ENCODE data around the gene SNX25.
"Not testable (repeated sequence)": the region's sequence is repeated elsewhere in the genome, so short reads cannot be mapped to it uniquely, and the experiment has no call there.

The SNX25 gene

GRCh38 chr4:185235843-185236503 lies 26.6 kb downstream of the SNX25 start:
- no peak for DNase-seq

GRCh38 chr4:185237175-185237574 lies 27.8 kb downstream of the SNX25 start:
- DNase-seq = no peak

- DNase-seq = no peak
Observed at GRCh38 chr4:185238215-185238681, 28.9 kb downstream of the SNX25 start.

- DNase-seq = no peak
Observed at GRCh38 chr4:185238750-185239149, 29.4 kb downstream of the SNX25 start.

- not testable (repeated sequence) for DNase-seq
Observed at GRCh38 chr4:185240486-185240885, 31.1 kb downstream of the SNX25 start.

- DNase-seq = no peak
Observed at GRCh38 chr4:185242749-185243533, 33.5 kb downstream of the SNX25 start.

- no peak for DNase-seq
Observed at GRCh38 chr4:185243879-185244278, 34.5 kb downstream of the SNX25 start.

GRCh38 chr4:185244763-185245162 lies 35.4 kb downstream of the SNX25 start:
- no peak for DNase-seq

- DNase-seq = no peak
Observed at GRCh38 chr4:185246453-185246852, 37.1 kb downstream of the SNX25 start.

GRCh38 chr4:185247151-185247550 lies 37.8 kb downstream of the SNX25 start:
- no peak for DNase-seq

GRCh38 chr4:185248393-185249039 lies 39.1 kb downstream of the SNX25 start:
- DNase-seq = no peak

- no peak for DNase-seq
Observed at GRCh38 chr4:185249105-185249504, 39.7 kb downstream of the SNX25 start.

GRCh38 chr4:185254434-185254833 lies 45.0 kb downstream of the SNX25 start:
- DNase-seq = no peak

GRCh38 chr4:185255868-185256267 lies 46.5 kb downstream of the SNX25 start:
- no peak for DNase-seq

- no peak for DNase-seq
Observed at GRCh38 chr4:185256446-185256845, 47.0 kb downstream of the SNX25 start.

- DNase-seq = no peak
Observed at GRCh38 chr4:185257086-185257485, 47.7 kb downstream of the SNX25 start.

GRCh38 chr4:185257694-185258093 lies 48.3 kb downstream of the SNX25 start:
- no peak for DNase-seq

GRCh38 chr4:185258741-185259140 lies 49.3 kb downstream of the SNX25 start:
- not testable (repeated sequence) for DNase-seq

- no peak for DNase-seq
Observed at GRCh38 chr4:185259719-185260118, 50.3 kb downstream of the SNX25 start.

- no peak for DNase-seq
Observed at GRCh38 chr4:185261946-185262345, 52.5 kb downstream of the SNX25 start.

GRCh38 chr4:185263419-185263818 lies 54.0 kb downstream of the SNX25 start:
- no peak for DNase-seq

GRCh38 chr4:185265942-185266341 lies 56.5 kb downstream of the SNX25 start:
- DNase-seq = no peak

GRCh38 chr4:185269286-185269685 lies 59.9 kb downstream of the SNX25 start:
- DNase-seq = no peak

GRCh38 chr4:185270037-185270436 lies 60.6 kb downstream of the SNX25 start:
- no peak for DNase-seq
